IPS-18a (cell line): Measurements from ENCODE around the gene CNOT8.
"Not testable (repeated sequence)": the region's sequence is repeated elsewhere in the genome, so short reads cannot be mapped to it uniquely, and the experiment has no call there.

Experiments
- H3K27ac ChIP-seq: one replicate; pipeline ENCODE4 v1.5.1; 2013; ENCODE audit warnings: low read length
- H3K27me3 ChIP-seq: one replicate; pipeline ENCODE4 v1.6.1; 2013; ENCODE audit warnings: mild to moderate bottlenecking, low read length; ENCODE audit not compliant: control insufficient read depth, insufficient read depth
- H3K36me3 ChIP-seq: one replicate; pipeline ENCODE4 v1.6.1; 2013; ENCODE audit warnings: low read depth, low read length; ENCODE audit not compliant: control insufficient read depth
- H3K4me1 ChIP-seq: one replicate; pipeline ENCODE4 v1.6.1; 2013; ENCODE audit warnings: low read depth, low read length; ENCODE audit not compliant: control insufficient read depth
- H3K4me3 ChIP-seq: one replicate; pipeline ENCODE4 v1.5.1; 2013; ENCODE audit warnings: low read length
- H3K9ac ChIP-seq: one replicate; pipeline ENCODE4 v1.6.1; 2013; ENCODE audit warnings: mild to moderate bottlenecking, low read length, moderate library complexity
- H3K9me3 ChIP-seq: one replicate; pipeline ENCODE4 v1.6.1; 2013; ENCODE audit warnings: low read depth, low read length; ENCODE audit not compliant: control insufficient read depth

CNOT8 gene

DNA sequence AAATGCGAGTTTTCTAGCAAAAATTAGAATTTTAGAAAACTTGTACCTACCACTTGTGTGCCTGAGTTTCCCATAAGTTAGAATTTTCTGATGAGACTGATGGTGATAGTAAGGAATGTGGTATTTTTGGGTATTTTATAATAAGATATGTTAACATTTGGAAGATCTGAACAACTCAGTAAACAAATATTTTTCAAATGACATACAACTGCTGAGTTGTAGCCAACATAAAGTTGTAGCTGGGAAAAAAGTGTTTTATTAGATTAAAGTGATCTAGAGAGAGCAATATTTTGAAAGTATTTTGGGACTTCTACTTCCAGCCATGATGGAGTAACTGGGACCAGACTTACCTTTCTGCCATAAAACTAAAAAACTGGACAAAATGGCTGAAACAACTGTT is 41.6 kb downstream of the CNOT8 start:
- H3K9me3 ChIP-seq, result no peaks in the 10 kb centered on the region
- H3K36me3 ChIP-seq, result peaks cover 95% of the 10 kb centered on the region
- no peak overlapping the region for H3K9ac ChIP-seq
- no peaks in the 10 kb centered on the region for H3K4me1 ChIP-seq
- no peaks in the 10 kb centered on the region for H3K27me3 ChIP-seq
- no peak overlapping the region for H3K27ac ChIP-seq
- H3K4me3 ChIP-seq, result no peak overlapping the region

DNA sequence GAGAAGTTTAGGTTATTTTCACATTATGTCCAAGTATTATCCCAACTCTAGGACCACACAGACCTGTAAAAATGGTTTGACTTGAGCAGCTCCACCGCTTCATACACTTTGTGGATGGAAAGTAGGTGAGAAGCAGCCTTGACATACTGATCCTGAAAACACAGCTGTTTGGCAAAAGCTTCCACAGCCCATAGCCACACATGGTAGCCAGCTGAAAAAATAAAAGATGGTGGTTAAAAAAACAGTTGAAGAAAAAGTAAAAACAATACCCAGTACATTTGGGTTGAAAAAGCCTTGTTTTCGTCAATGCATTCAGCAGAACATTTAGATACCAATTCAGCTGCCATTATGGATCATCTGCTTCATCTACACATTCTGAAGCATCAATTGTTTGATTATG is 42.8 kb downstream of the CNOT8 start:
- Histone ChIP-seq H3K36me3 (peaks cover 91% of the 10 kb centered on the region), H3K9ac (no peak overlapping the region), H3K9me3 (no peaks in the 10 kb centered on the region), H3K4me3 (no peak overlapping the region), H3K27me3 (no peaks in the 10 kb centered on the region), H3K4me1 (no peaks in the 10 kb centered on the region), H3K27ac (no peak overlapping the region)

DNA sequence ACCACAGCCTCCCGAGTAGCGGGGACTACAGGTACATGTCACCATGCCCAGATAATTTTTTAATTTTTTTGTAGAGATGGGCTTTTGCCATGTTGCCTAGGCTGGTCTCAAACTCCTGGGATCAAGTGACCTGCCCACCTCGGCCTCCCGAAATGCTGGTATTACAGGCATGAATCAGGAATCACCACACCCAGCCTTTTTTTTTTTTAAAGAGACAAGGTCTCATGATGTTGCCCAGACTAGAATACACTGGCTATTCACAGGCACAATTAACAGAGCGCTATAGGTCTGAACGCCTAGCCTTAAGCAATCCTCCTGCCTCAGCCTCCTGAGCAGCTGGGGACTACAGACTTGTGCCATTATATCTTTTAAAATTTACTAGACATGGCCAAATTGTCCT is 43.5 kb downstream of the CNOT8 start:
- H3K36me3 ChIP-seq, result peaks cover 92% of the 10 kb centered on the region
- H3K9ac ChIP-seq, result no peak overlapping the region

DNA sequence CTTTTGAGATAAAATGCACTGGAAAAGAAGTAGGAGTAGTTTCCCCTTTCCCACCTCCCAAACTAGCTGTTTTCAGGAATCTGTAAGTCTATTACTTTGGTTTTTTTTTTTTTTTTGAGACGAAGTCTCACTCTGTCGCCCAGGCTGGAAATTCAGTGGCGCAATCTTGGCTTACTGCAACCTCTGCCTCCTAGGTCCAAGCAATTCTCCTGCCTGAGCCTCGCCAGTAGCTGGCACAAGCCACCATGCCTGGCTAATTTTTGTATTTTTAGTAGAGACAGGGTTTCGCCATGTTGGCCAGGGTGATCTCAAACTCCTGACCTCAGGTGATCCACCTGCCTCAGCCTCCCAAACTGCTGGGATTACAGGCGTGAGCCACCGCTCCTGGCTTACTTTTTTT is 47.2 kb downstream of the CNOT8 start:
- not testable (repeated sequence) for H3K27ac ChIP-seq, H3K4me3 ChIP-seq, H3K4me1 ChIP-seq, H3K27me3 ChIP-seq, H3K9ac ChIP-seq, H3K9me3 ChIP-seq
- peaks cover 83% of the 10 kb centered on the region for H3K36me3 ChIP-seq

More for the DNA sequence above, 43.5 kb downstream of the CNOT8 start:
- H3K4me3 ChIP-seq, result no peak overlapping the region
- H3K27ac ChIP-seq, result no peak overlapping the region
- no peaks in the 10 kb centered on the region for H3K4me1 ChIP-seq
- no peaks in the 10 kb centered on the region for H3K27me3 ChIP-seq
- no peaks in the 10 kb centered on the region for H3K9me3 ChIP-seq

DNA sequence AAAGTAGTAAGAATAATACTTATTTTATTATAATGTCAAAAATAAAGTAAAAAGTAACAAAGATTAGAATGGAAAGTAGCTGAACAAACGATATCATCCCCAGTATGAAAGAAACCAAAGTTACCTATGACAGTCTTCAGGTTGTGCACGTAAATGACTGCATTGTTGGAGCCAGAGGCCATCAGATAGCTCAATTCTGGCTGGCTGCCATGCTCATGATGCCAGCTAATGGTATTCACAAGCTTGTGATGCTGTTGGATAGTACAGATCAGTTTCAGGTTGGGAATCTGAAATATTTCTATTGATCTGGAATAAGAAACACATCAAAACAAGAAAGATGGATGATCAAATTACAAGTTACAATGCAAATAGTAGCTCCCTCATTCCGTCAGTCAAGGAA is 58.4 kb downstream of the CNOT8 start:
- Histone ChIP-seq H3K27me3 (no peaks in the 10 kb centered on the region), H3K4me3 (no peak overlapping the region), H3K27ac (no peak overlapping the region), H3K4me1 (no peaks in the 10 kb centered on the region), H3K9me3 (no peaks in the 10 kb centered on the region), H3K36me3 (peaks cover 78% of the 10 kb centered on the region), H3K9ac (no peak overlapping the region)

DNA sequence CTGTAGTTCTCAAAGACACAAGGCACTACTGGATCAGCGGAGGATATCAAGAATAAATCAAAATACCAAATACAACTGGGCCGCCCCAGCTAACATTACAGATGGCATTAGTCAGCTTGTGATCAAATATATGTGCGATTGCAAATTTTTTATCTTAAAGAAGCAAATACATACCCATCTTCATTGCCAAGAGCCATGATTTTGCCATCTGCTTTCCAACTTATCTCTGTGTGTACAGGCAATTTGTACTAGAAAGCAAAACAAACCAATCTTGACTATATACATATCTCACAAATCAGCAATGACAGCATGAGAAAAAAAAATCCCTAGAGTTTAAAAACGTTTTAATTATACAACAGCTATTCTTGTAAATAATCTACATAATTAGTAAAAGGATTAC is 59.3 kb downstream of the CNOT8 start:
- Histone ChIP-seq H3K27ac (no peak overlapping the region), H3K4me3 (no peak overlapping the region), H3K9me3 (no peaks in the 10 kb centered on the region), H3K36me3 (peaks cover 69% of the 10 kb centered on the region), H3K4me1 (no peaks in the 10 kb centered on the region), H3K27me3 (no peaks in the 10 kb centered on the region), H3K9ac (no peak overlapping the region)

DNA sequence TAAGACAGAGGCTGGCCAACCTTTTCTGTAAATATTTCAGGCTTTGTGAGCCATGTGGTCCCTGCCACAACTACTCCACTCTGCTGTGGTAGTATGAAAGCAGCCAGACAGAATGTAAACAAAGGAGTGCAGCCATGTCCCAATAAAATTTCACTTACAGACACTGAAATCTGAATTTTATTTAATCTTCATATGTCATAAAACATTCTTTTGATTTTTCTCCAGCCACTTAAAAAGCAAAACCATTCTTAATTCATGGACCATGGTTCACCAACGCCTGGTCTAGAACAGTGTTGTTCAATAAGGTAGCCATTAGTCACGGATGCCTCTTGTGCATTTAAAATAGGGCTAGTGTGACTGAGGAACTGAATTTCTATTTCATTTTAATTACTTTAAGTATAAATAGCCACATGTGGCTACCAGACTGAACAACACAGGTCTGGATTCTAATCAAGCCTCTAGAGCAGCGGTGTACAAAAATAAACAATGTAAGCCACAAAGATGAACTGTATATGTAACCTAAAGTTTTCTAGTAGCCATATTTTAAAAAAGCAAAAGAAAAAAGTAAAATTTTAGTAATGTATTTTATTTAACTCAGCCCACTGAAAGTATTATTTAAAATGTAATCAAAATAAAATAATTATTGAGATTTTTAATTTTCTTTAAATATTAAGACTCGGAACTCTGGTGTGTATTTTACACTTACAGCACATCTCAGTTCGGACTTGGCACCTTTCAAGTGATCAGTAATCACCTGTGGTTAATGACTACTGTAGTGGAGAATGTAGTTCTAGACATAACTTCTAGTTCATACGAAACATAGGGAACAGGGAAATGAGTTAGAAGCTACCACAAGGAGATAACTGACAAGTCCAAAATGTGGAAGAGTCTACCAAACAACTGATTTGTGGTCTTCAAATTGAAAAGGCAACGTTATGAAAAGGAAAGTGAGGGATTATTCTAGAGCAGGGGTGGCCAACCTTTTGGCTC is 65.3 kb downstream of the CNOT8 start:
- H3K4me1 ChIP-seq, result no peaks in the 10 kb centered on the region
- peaks cover 76% of the 10 kb centered on the region for H3K36me3 ChIP-seq
- no peak overlapping the region for H3K4me3 ChIP-seq
- no peak overlapping the region for H3K27ac ChIP-seq
- H3K9ac ChIP-seq, result no peak overlapping the region
- no peaks in the 10 kb centered on the region for H3K27me3 ChIP-seq
- H3K9me3 ChIP-seq, result no peaks in the 10 kb centered on the region
